Measurements from ENCODE around the gene SHF. TPM values are rescaled to one million over a fixed set of nuclear protein-coding genes. Genes with fewer than 3 reads are reported as not detected.
A peak's percentile ranks its signal among the peaks of the same experiment; 100 is the strongest.

The SHF gene
- total RNA-seq, 1 donor, result 3.3 TPM

GRCh38 chr15:45156744-45157455 is 30.9 kb downstream of the SHF start:
- H3K4me2 ChIP-seq (ENCODE audit: insufficient read depth, low read length), result peak overlapping the region; percentile 58
- no peak for TF ChIP-seq CTCF (IDR thresholded peaks at IDR 0.05; ENCODE audit: extremely low read depth, low read depth, low read length)
- peak overlapping the region; percentile 27 for H2AFZ ChIP-seq (ENCODE audit: low read length)
- no peaks in the 10 kb centered on the region for H3K36me3 ChIP-seq (ENCODE audit: insufficient read depth, low read length)
- H3K27ac ChIP-seq (ENCODE audit: low read depth, low read length), result peak overlapping the region; percentile 94
- DNase-seq (ENCODE audit: insufficient read length, low spot score, missing footprints), result peak; percentile 97
- no peaks in the 10 kb centered on the region for H3K79me2 ChIP-seq (ENCODE audit: insufficient read depth, low read length)
- H3K4me1 ChIP-seq (ENCODE audit: insufficient read depth, low read length), result peaks cover 20% of the 10 kb centered on the region
- no peaks in the 10 kb centered on the region for H4K20me1 ChIP-seq (ENCODE audit: insufficient read depth, low read length)
- H3K4me3 ChIP-seq (ENCODE audit: insufficient read depth, low read length), result peak overlapping the region; percentile 6
- H3K9me3 ChIP-seq (ENCODE audit: low read depth, low read length), result no peaks in the 10 kb centered on the region
- no peaks in the 10 kb centered on the region for H3K27me3 ChIP-seq (ENCODE audit: insufficient read depth, low read length)

DNA sequence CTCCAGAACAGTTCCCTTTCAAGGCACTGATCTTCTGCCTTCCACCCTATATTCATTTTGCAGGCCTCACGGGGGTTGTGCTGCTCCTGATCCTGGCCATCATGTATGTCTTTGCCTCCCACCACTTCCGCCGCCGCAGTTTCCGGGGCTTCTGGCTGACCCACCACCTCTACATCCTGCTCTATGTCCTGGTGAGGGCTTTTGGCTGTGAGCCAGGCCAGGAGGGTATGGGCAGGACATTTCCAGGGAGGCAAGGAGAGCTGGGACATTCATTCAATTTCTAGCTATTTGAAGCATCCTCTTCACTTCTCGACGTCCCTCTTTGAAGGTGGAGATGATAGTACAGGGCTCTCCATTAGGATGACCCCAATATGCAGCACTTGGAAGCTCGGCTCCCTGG is 32.0 kb downstream of the SHF start:
- H4K20me1 ChIP-seq (ENCODE audit: insufficient read depth, low read length), result no peaks in the 10 kb centered on the region
- no peaks in the 10 kb centered on the region for H3K27me3 ChIP-seq (ENCODE audit: insufficient read depth, low read length)
- no peak for DNase-seq (ENCODE audit: insufficient read length, low spot score, missing footprints)
- no peaks in the 10 kb centered on the region for H3K79me2 ChIP-seq (ENCODE audit: insufficient read depth, low read length)
- no peak overlapping the region for H3K4me3 ChIP-seq (ENCODE audit: insufficient read depth, low read length)
- TF ChIP-seq CTCF (IDR thresholded peaks at IDR 0.05; ENCODE audit: extremely low read depth, low read depth, low read length), result no peak
- H2AFZ ChIP-seq (ENCODE audit: low read length), result no peak overlapping the region
- H3K27ac ChIP-seq (ENCODE audit: low read depth, low read length), result no peak overlapping the region
- no peak overlapping the region for H3K4me2 ChIP-seq (ENCODE audit: insufficient read depth, low read length)
- peaks cover 20% of the 10 kb centered on the region for H3K4me1 ChIP-seq (ENCODE audit: insufficient read depth, low read length)
- H3K9me3 ChIP-seq (ENCODE audit: low read depth, low read length), result no peaks in the 10 kb centered on the region
- no peaks in the 10 kb centered on the region for H3K36me3 ChIP-seq (ENCODE audit: insufficient read depth, low read length)

DNA sequence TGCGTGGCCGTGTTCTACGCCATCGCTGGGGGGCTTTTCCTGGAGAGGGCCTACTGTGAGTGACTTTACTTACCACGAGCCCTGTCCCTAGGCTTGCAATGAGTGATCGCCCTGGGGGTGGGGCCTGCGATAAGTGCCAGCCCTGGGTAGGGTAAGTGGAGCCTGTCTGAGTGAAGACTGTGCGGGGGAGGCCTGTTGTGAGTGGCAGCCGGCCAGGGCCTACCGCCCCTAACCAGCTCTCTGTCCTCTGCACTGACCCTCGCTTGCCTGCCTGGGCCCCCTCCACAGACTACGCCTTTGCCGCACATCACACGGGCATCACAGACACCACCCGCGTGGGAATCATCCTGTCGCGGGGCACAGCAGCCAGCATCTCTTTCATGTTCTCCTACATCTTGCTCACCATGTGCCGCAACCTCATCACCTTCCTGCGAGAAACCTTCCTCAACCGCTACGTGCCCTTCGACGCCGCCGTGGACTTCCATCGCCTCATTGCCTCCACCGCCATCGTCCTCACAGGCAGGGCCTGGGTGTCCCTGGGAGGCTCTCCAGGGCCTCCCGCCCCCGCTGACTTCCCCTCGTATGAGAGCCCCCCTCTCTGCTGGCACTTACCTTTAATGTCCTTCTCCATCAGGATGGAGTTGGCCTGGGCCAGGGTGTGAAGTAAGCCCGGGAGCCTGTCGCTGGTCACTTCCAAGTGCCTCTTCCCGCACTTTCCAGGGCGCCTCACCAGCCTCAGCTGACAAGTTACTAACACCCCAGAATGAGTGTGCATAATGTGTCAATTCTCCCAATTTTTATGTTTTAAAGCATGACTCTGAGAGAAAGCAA is 35.6 kb downstream of the SHF start:
- H3K79me2 ChIP-seq (ENCODE audit: insufficient read depth, low read length), result no peaks in the 10 kb centered on the region
- peak; percentile 74 for DNase-seq (ENCODE audit: insufficient read length, low spot score, missing footprints)
- H4K20me1 ChIP-seq (ENCODE audit: insufficient read depth, low read length), result no peaks in the 10 kb centered on the region
- H3K4me3 ChIP-seq (ENCODE audit: insufficient read depth, low read length), result no peak overlapping the region
- H3K27ac ChIP-seq (ENCODE audit: low read depth, low read length), result no peak overlapping the region
- H3K27me3 ChIP-seq (ENCODE audit: insufficient read depth, low read length), result no peaks in the 10 kb centered on the region
- H3K4me2 ChIP-seq (ENCODE audit: insufficient read depth, low read length), result no peak overlapping the region
- no peaks in the 10 kb centered on the region for H3K36me3 ChIP-seq (ENCODE audit: insufficient read depth, low read length)
- peaks cover 25% of the 10 kb centered on the region for H3K4me1 ChIP-seq (ENCODE audit: insufficient read depth, low read length)
- no peak overlapping the region for H2AFZ ChIP-seq (ENCODE audit: low read length)
- no peaks in the 10 kb centered on the region for H3K9me3 ChIP-seq (ENCODE audit: low read depth, low read length)
- no peak for TF ChIP-seq CTCF (IDR thresholded peaks at IDR 0.05; ENCODE audit: extremely low read depth, low read depth, low read length)

GRCh38 chr15:45150997-45151396 is 36.8 kb downstream of the SHF start:
- no peaks in the 10 kb centered on the region for H3K79me2 ChIP-seq (ENCODE audit: insufficient read depth, low read length)
- peaks cover 17% of the 10 kb centered on the region for H3K4me1 ChIP-seq (ENCODE audit: insufficient read depth, low read length)
- TF ChIP-seq CTCF (IDR thresholded peaks at IDR 0.05; ENCODE audit: extremely low read depth, low read depth, low read length), result no peak
- H2AFZ ChIP-seq (ENCODE audit: low read length), result no peak overlapping the region
- H3K36me3 ChIP-seq (ENCODE audit: insufficient read depth, low read length), result no peaks in the 10 kb centered on the region
- H3K27ac ChIP-seq (ENCODE audit: low read depth, low read length), result no peak overlapping the region
- no peaks in the 10 kb centered on the region for H4K20me1 ChIP-seq (ENCODE audit: insufficient read depth, low read length)
- peak; percentile 56 for DNase-seq (ENCODE audit: insufficient read length, low spot score, missing footprints)
- H3K4me2 ChIP-seq (ENCODE audit: insufficient read depth, low read length), result no peak overlapping the region
- no peak overlapping the region for H3K4me3 ChIP-seq (ENCODE audit: insufficient read depth, low read length)
- no peaks in the 10 kb centered on the region for H3K27me3 ChIP-seq (ENCODE audit: insufficient read depth, low read length)
- no peaks in the 10 kb centered on the region for H3K9me3 ChIP-seq (ENCODE audit: low read depth, low read length)

All from osteoblast (primary cell).